GM21515 (cell line): Measurements from ENCODE around the gene HOMEZ.
"Not testable (repeated sequence)": the region's sequence is repeated elsewhere in the genome, so short reads cannot be mapped to it uniquely, and the experiment has no call there.

Source experiments
- ATAC-seq: cut with Tn5 transposase; IDR thresholded peaks from one replicate; pipeline ENCODE4 v1.9.1; 2021; ENCODE audit not compliant: unreplicated experiment

HOMEZ gene

DNA sequence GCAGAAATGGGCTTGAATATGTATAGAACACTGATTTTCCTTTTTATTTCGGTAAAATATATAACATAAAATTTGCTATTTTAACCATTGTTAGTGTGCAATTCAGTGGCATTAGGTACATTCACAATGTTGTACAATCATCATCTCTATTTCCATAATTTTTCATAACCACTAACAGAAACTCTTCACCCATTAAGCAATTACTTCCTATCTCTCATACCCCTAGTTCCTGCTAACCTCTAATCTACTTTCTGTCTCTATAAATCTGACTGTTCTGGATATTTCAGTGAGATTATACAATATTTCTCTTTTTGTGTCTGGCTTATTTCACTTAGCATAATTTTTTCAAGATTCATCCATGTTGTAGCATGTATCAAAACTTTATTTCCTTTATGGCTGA lies 57.1 kb downstream of the HOMEZ start:
- no peak for ATAC-seq

- no peak for ATAC-seq
Observed at GRCh38 chr14:23227566-23227965, 58.4 kb downstream of the HOMEZ start.

- not testable (repeated sequence) for ATAC-seq
Observed at GRCh38 chr14:23224958-23225357, 61.0 kb downstream of the HOMEZ start.
